GM12873 (cell line): Measurements from ENCODE around the gene HPS6.

Experiments used
- CTCF ChIP-seq: IDR thresholded peaks from 2 replicates; pipeline ENCODE4 v1.5.1; 2012; ENCODE audit warnings: low read depth, mild to moderate bottlenecking, moderate library complexity, low read length, control low read depth; ENCODE audit not compliant: insufficient read depth; ENCODE audit errors: missing control alignments

The HPS6 gene

DNA sequence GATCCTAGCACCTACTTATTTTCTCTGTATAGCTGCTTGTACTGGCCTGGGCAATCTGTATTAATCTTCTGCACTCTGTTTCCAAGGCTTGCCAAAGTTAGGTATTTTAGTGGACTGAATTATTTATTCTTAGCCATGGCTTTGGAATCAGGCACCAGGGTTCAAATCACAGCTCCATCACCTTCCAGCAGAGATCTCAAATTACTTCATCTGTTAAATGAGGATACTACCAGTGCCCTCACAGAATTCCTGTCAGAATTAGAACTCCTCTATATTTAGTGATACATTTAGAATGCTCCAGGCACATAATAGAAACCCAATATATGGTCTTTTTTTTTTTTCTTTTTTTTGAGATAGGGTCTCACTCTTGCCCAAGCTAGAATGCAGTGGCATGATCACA lies 26.7 kb upstream of the HPS6 start:
- TF ChIP-seq CTCF: no peak

GRCh38 chr10:102040305-102041050 lies 24.7 kb upstream of the HPS6 start:
- TF ChIP-seq CTCF: no peak

GRCh38 chr10:102045292-102045691 lies 19.9 kb upstream of the HPS6 start:
- no peak for TF ChIP-seq CTCF

GRCh38 chr10:102046095-102046494 lies 19.1 kb upstream of the HPS6 start:
- no peak for TF ChIP-seq CTCF

- no peak for TF ChIP-seq CTCF
Measured at GRCh38 chr10:102055647-102056419, 9.3 kb upstream of the HPS6 start, which contains the start of gene ARMH3. Gene ARMH3 (minus strand): TSS chr10:102056173. CDS start chr10:102040114, 16,059 bp downstream.

DNA sequence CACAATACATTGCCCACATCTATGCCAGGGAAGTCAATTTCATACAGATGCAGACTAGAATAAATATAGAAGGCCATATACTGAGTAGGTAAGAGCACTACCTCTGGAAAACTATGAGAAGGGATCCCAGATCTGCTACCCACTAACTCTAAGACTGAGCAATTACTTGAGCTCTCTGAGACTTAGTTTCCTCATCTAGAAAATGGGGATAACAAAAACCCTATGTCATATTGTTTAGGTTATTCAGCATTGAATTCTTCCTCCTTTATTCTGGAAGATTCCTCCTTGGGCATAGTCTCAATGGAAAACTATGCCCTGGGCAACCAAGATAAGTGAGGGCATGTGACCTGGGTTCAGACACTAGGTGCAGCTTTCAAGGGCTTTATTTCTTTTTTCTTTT lies 5.2 kb upstream of the HPS6 start:
- no peak for TF ChIP-seq CTCF

- no peak for TF ChIP-seq CTCF
Measured at GRCh38 chr10:102064503-102064867, 664 bp upstream of the HPS6 start.
